Endodermal cell (in vitro differentiated cells): ENCODE data around the gene CHTF18. TPM values are rescaled to one million over a fixed set of nuclear protein-coding genes. Genes with fewer than 3 reads are reported as not detected.

Source experiments
- DNase-seq: peaks from one replicate; pipeline ENCODE4 v3.0.0-alpha.2; 2017
- H3K27ac ChIP-seq: 2 replicates; pipeline ENCODE4 v1.5.1; 2013; ENCODE audit warnings: mild to moderate bottlenecking, low read depth, low read length, moderate library complexity
- H3K27me3 ChIP-seq: 2 replicates; pipeline ENCODE4 v1.6.1; 2013; ENCODE audit warnings: mild to moderate bottlenecking, low read length, moderate library complexity; ENCODE audit not compliant: insufficient read depth, control insufficient read depth, poor library complexity, severe bottlenecking
- H3K36me3 ChIP-seq: 2 replicates; pipeline ENCODE4 v1.7.0; 2013; ENCODE audit warnings: mild to moderate bottlenecking, low read length, moderate library complexity; ENCODE audit not compliant: control insufficient read depth, insufficient read depth
- H3K4me1 ChIP-seq: one replicate; pipeline ENCODE4 v1.7.0; 2013; ENCODE audit warnings: low read length; ENCODE audit not compliant: control insufficient read depth, insufficient read depth
- H3K4me3 ChIP-seq: 2 replicates; pipeline ENCODE4 v1.5.1; 2013; ENCODE audit warnings: mild to moderate bottlenecking, low read length, moderate library complexity
- H3K9ac ChIP-seq: 2 replicates; pipeline ENCODE4 v1.6.1; 2013; ENCODE audit warnings: mild to moderate bottlenecking, low read length, moderate library complexity; ENCODE audit not compliant: poor library complexity, severe bottlenecking; ENCODE audit errors: extremely low read depth
- H3K9me3 ChIP-seq: 2 replicates; pipeline ENCODE4 v1.6.1; 2013; ENCODE audit warnings: mild to moderate bottlenecking, low read length, moderate library complexity; ENCODE audit not compliant: control insufficient read depth
- H3K27ac Mint-ChIP-seq: 2 replicates; pipeline ENCODE4 v1.8.0; 2020; ENCODE audit warnings: mixed read lengths
- H3K27me3 Mint-ChIP-seq: 2 replicates; pipeline ENCODE4 v1.8.0; 2021; ENCODE audit warnings: mild to moderate bottlenecking, mixed read lengths; ENCODE audit not compliant: insufficient read depth
- H3K36me3 Mint-ChIP-seq: 2 replicates; pipeline ENCODE4 v1.8.0; 2020; ENCODE audit warnings: low read depth, mixed read lengths
- H3K4me1 Mint-ChIP-seq: 2 replicates; pipeline ENCODE4 v1.8.0; 2020; ENCODE audit warnings: mixed read lengths
- H3K4me3 Mint-ChIP-seq: 2 replicates; pipeline ENCODE4 v1.8.0; 2020; ENCODE audit warnings: mild to moderate bottlenecking, moderate library complexity, mixed read lengths
- H3K9me3 Mint-ChIP-seq: 2 replicates; pipeline ENCODE4 v1.8.0; 2020; ENCODE audit warnings: mild to moderate bottlenecking, mixed read lengths
- WGBS, 2 experiments: methylation state at CpG; one replicate each; pipeline versions ENCODE4 v1.1.5 to v1.1.7; 2013; ENCODE audit warnings: missing lambda C conversion rate in 2 of 2, mixed read lengths in 1 of 2; ENCODE audit not compliant: insufficient coverage in 1 of 2, insufficient read length in 1 of 2; 5-methylcytosine and 5-hydroxymethylcytosine counted together
- total RNA-seq, 2 donors: library from RNA; stranded (reverse); fragmentation: NEBNext Ultra II Directional in 1 of 2; extraction: Animal tissue kit (Norgen Biotek cat#: 25700) in 1 of 2; gene quantifications; 2 replicates in 1 of 2; 3 replicates in 1 of 2; pipeline ENCODE4 v1.2.1, GENCODE V29; 2021
- TF ChIP-seq, protein P1 (sequence below): fragments of 200-600 bp; sonication (generic); conservative IDR thresholded peaks from 2 replicates; pipeline ENCODE4 v1.5.0; 2021; ENCODE audit warnings: antibody characterized with exemption, mild to moderate bottlenecking

Gene CHTF18
- total RNA-seq, 2 donors from 2014 or later, result 158 to 169 TPM

DNA sequence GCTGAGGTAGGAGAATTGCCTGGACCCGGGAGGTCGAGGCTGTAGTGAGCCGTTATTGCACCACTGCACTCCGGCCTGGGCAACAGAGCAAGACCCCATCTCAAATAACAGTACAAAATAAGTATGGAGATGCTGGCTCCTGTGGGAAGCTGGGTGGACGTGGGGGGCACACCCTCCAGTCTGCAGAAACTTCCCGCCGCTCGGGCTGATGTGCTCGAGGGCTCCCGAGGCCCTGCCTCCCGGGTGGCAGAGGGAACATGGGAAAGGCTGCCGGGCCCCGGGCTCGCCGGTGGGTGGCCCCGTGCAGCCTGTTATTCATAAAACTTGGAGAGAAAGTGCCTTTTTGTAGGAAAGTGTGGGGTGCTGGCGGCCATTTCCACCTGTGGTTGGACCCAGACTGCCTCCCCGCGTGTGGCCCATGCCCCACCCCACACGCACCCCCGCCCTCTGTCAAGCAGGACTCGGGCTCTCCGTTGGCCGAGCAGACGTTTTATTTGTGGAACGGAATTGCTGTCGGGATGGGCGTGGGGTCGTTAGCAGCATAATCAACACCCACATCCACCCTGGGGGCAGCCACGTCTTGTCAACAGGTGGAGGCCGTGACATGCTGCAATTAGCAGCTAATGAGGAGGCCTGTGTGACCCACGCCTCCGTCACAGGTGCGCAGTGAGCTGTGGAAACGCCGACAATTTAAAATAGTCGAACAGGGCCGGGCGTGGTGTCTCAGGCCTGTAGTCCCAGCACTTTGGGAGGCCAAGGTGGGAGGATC, 40.3 kb upstream of the CHTF18 start:
- H3K27ac ChIP-seq, result no peak overlapping the region
- no peak overlapping the region for H3K27ac Mint-ChIP-seq
- peaks cover 13% of the 10 kb centered on the region for H3K4me1 Mint-ChIP-seq
- TF ChIP-seq, protein P1, sequence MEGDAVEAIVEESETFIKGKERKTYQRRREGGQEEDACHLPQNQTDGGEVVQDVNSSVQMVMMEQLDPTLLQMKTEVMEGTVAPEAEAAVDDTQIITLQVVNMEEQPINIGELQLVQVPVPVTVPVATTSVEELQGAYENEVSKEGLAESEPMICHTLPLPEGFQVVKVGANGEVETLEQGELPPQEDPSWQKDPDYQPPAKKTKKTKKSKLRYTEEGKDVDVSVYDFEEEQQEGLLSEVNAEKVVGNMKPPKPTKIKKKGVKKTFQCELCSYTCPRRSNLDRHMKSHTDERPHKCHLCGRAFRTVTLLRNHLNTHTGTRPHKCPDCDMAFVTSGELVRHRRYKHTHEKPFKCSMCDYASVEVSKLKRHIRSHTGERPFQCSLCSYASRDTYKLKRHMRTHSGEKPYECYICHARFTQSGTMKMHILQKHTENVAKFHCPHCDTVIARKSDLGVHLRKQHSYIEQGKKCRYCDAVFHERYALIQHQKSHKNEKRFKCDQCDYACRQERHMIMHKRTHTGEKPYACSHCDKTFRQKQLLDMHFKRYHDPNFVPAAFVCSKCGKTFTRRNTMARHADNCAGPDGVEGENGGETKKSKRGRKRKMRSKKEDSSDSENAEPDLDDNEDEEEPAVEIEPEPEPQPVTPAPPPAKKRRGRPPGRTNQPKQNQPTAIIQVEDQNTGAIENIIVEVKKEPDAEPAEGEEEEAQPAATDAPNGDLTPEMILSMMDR, result no peak
- no peak overlapping the region for H3K4me3 Mint-ChIP-seq
- 91 to 92% methylated on average over 27 to 39 of the region's 39 CpGs for whole genome bisulfite sequencing, 2 experiments
- H3K27me3 ChIP-seq, result no peaks in the 10 kb centered on the region
- H3K9ac ChIP-seq, result no peak overlapping the region
- H3K9me3 ChIP-seq, result no peaks in the 10 kb centered on the region
- no peak for DNase-seq
- H3K36me3 ChIP-seq, result no peaks in the 10 kb centered on the region
- H3K9me3 Mint-ChIP-seq, result no peaks in the 10 kb centered on the region
- H3K36me3 Mint-ChIP-seq, result no peaks in the 10 kb centered on the region
- H3K27me3 Mint-ChIP-seq, result peaks cover 11% of the 10 kb centered on the region
- H3K4me3 ChIP-seq, result no peak overlapping the region
- no peaks in the 10 kb centered on the region for H3K4me1 ChIP-seq

DNA sequence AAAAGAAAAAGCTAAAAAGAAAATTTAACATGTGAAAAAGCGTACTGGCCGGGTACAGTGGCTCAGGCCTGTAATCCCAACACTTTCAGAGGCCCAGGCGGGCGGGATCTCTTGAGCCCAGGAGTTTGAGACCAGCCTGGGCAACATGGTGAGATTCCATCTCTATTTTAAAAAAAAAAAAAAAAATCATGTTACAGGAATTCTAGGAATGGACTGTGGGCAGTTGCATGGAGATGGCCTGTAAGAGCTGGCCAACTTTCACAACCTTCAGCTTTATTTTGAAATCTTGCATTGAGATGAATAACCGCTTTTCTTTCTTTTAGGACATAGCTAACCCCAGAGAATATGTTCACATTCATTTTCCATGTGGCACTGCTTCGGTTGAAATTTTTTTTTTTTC, 39.4 kb upstream of the CHTF18 start:
- Histone ChIP-seq H3K9me3 (no peaks in the 10 kb centered on the region), H3K9ac (no peak overlapping the region), H3K4me1 (no peaks in the 10 kb centered on the region), H3K4me3 (no peak overlapping the region), H3K27me3 (no peaks in the 10 kb centered on the region), H3K36me3 (no peaks in the 10 kb centered on the region), H3K27ac (no peak overlapping the region)
- 97 to 100% methylated on average over 6 of the region's 6 CpGs for WGBS, 2 experiments
- Mint-ChIP-seq H3K4me1 (peaks cover 13% of the 10 kb centered on the region), H3K9me3 (no peaks in the 10 kb centered on the region), H3K4me3 (no peak overlapping the region), H3K36me3 (no peaks in the 10 kb centered on the region), H3K27me3 (peaks cover 11% of the 10 kb centered on the region), H3K27ac (no peak overlapping the region)
- TF ChIP-seq, protein P1, result no peak
- no peak for DNase-seq

DNA sequence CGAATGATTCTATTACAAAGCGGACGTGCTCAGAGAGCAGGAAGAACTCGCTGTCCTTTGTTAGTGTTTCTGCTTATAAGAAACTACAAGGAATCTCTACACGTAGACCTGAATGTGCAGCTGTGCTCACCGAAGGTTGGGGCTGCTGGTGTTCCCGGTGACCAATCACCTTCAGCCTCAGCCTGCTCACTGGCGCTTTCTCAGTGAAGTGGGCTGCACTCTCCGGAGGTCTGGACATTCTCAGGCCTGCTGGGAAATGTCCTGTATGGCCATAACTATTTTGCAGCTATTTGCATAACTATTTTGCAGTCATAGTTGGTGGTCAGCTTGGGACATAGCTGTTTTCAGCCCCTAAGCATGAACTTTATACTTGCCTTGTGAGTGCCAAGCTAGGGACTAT, 37.9 kb upstream of the CHTF18 start:
- WGBS, 2 experiments, result 76 to 86% methylated on average over 9 of the region's 9 CpGs
- H3K27me3 Mint-ChIP-seq, result peaks cover 11% of the 10 kb centered on the region
- H3K4me3 ChIP-seq, result no peak overlapping the region
- H3K9ac ChIP-seq, result no peak overlapping the region
- H3K4me1 ChIP-seq, result no peaks in the 10 kb centered on the region
- TF ChIP-seq, protein P1, result no peak
- H3K36me3 ChIP-seq, result no peaks in the 10 kb centered on the region
- DNase-seq, result no peak
- no peaks in the 10 kb centered on the region for H3K9me3 Mint-ChIP-seq
- H3K27me3 ChIP-seq, result no peaks in the 10 kb centered on the region
- no peaks in the 10 kb centered on the region for H3K9me3 ChIP-seq
- no peak overlapping the region for H3K27ac ChIP-seq
- H3K27ac Mint-ChIP-seq, result no peak overlapping the region
- no peak overlapping the region for H3K4me3 Mint-ChIP-seq
- peaks cover 13% of the 10 kb centered on the region for H3K4me1 Mint-ChIP-seq
- no peaks in the 10 kb centered on the region for H3K36me3 Mint-ChIP-seq
